ENCODE measurements around the gene AUTS2. TPM values are rescaled to one million over a fixed set of nuclear protein-coding genes. Genes with fewer than 3 reads are reported as not detected.
"Not testable (repeated sequence)": the region's sequence is repeated elsewhere in the genome, so short reads cannot be mapped to it uniquely, and the experiment has no call there.

The AUTS2 gene
- total RNA-seq, 2 donors from 2014 or later, result 0.53 to 2.2 TPM

GRCh38 chr7:70589010-70589409, 990.7 kb downstream of the AUTS2 start:
- DNase-seq (ENCODE audit: low spot score in 2 of 2) (no peak), ATAC-seq (no peak)
- H3K36me3 Mint-ChIP-seq, result no peaks in the 10 kb centered on the region
- H3K9me3 Mint-ChIP-seq, result peaks cover 0 to 3% of the 10 kb centered on the region in 2 donors
- no peak overlapping the region for H3K27ac Mint-ChIP-seq

GRCh38 chr7:70589590-70589989, 991.3 kb downstream of the AUTS2 start:
- ATAC-seq (no peak), DNase-seq (ENCODE audit: low spot score in 2 of 2) (no peak)
- H3K9me3 Mint-ChIP-seq, result peaks cover 0 to 3% of the 10 kb centered on the region in 2 donors
- H3K27ac Mint-ChIP-seq, result no peak overlapping the region
- peaks cover 0 to 4% of the 10 kb centered on the region in 2 donors for H3K36me3 Mint-ChIP-seq

GRCh38 chr7:70590126-70590854, 992.0 kb downstream of the AUTS2 start:
- DNase-seq (ENCODE audit: low spot score in 2 of 2) (no peak), ATAC-seq (no peak)
- peaks cover 0 to 5% of the 10 kb centered on the region in 2 donors for H3K36me3 Mint-ChIP-seq
- H3K9me3 Mint-ChIP-seq, result peaks cover 0 to 3% of the 10 kb centered on the region in 2 donors
- H3K27ac Mint-ChIP-seq, result no peak overlapping the region

GRCh38 chr7:70591643-70592042, 993.4 kb downstream of the AUTS2 start:
- ATAC-seq (no peak), DNase-seq (ENCODE audit: low spot score in 2 of 2) (no peak)
- H3K27ac Mint-ChIP-seq, result no peak overlapping the region
- peaks cover 0 to 5% of the 10 kb centered on the region in 2 donors for H3K36me3 Mint-ChIP-seq
- peaks cover 0 to 3% of the 10 kb centered on the region in 2 donors for H3K9me3 Mint-ChIP-seq

GRCh38 chr7:70592171-70592570, 993.9 kb downstream of the AUTS2 start:
- DNase-seq (ENCODE audit: low spot score in 2 of 2), result no peak
- H3K36me3 Mint-ChIP-seq, result peaks cover 0 to 5% of the 10 kb centered on the region in 2 donors
- H3K27ac Mint-ChIP-seq, result no peak overlapping the region
- ATAC-seq, result no peak
- no peaks in the 10 kb centered on the region for H3K9me3 Mint-ChIP-seq

GRCh38 chr7:70594170-70594569, 995.9 kb downstream of the AUTS2 start:
- ATAC-seq (no peak), DNase-seq (ENCODE audit: low spot score in 2 of 2) (no peak)
- Mint-ChIP-seq H3K27ac (no peak overlapping the region), H3K36me3 (peaks cover 0 to 6% of the 10 kb centered on the region in 2 donors), H3K9me3 (no peaks in the 10 kb centered on the region)

- H3K36me3 Mint-ChIP-seq; H3K27ac Mint-ChIP-seq; ATAC-seq; H3K9me3 Mint-ChIP-seq; DNase-seq (ENCODE audit: low spot score in 2 of 2): not testable (repeated sequence)
Observed at GRCh38 chr7:70594885-70595284, 996.6 kb downstream of the AUTS2 start.

GRCh38 chr7:70595370-70595754, 997.1 kb downstream of the AUTS2 start:
- ATAC-seq (no peak), DNase-seq (ENCODE audit: low spot score in 2 of 2) (no peak)
- no peak overlapping the region for H3K27ac Mint-ChIP-seq
- peaks cover 0 to 3% of the 10 kb centered on the region in 2 donors for H3K9me3 Mint-ChIP-seq
- peaks cover 0 to 9% of the 10 kb centered on the region in 2 donors for H3K36me3 Mint-ChIP-seq

GRCh38 chr7:70595755-70596597, 997.7 kb downstream of the AUTS2 start:
- ATAC-seq (peak in 1 of 2 donors; percentile 49), DNase-seq (ENCODE audit: low spot score in 2 of 2) (no peak)
- H3K9me3 Mint-ChIP-seq, result peaks cover 5 to 9% of the 10 kb centered on the region in 2 donors
- H3K36me3 Mint-ChIP-seq, result peaks cover 0 to 14% of the 10 kb centered on the region in 2 donors
- no peak overlapping the region for H3K27ac Mint-ChIP-seq

GRCh38 chr7:70596598-70596913, 998.3 kb downstream of the AUTS2 start:
- H3K36me3 Mint-ChIP-seq, result peaks cover 0 to 19% of the 10 kb centered on the region in 2 donors
- no peak overlapping the region for H3K27ac Mint-ChIP-seq
- peaks cover 9 to 15% of the 10 kb centered on the region in 2 donors for H3K9me3 Mint-ChIP-seq
- DNase-seq (ENCODE audit: low spot score in 2 of 2), result no peak
- no peak for ATAC-seq

- peaks cover 0 to 19% of the 10 kb centered on the region in 2 donors for H3K36me3 Mint-ChIP-seq
Observed at GRCh38 chr7:70597066-70597465, 998.8 kb downstream of the AUTS2 start.

GRCh38 chr7:70598976-70599375, 1000.7 kb downstream of the AUTS2 start:
- ATAC-seq (no peak), DNase-seq (ENCODE audit: low spot score in 2 of 2) (no peak)
- peaks cover 0 to 19% of the 10 kb centered on the region in 2 donors for H3K36me3 Mint-ChIP-seq
- H3K27ac Mint-ChIP-seq, result no peak overlapping the region
- H3K9me3 Mint-ChIP-seq, result peaks cover 10 to 19% of the 10 kb centered on the region in 2 donors

More at GRCh38 chr7:70597066-70597465, 998.8 kb downstream of the AUTS2 start:
- peaks cover 10 to 16% of the 10 kb centered on the region in 2 donors for H3K9me3 Mint-ChIP-seq
- H3K27ac Mint-ChIP-seq, result no peak overlapping the region
- ATAC-seq (no peak), DNase-seq (ENCODE audit: low spot score in 2 of 2) (no peak)

GRCh38 chr7:70599446-70600190, 1001.3 kb downstream of the AUTS2 start:
- peaks cover 10 to 19% of the 10 kb centered on the region in 2 donors for H3K9me3 Mint-ChIP-seq
- DNase-seq (ENCODE audit: low spot score in 2 of 2) (no peak), ATAC-seq (no peak)
- no peak overlapping the region for H3K27ac Mint-ChIP-seq
- peaks cover 0 to 14% of the 10 kb centered on the region in 2 donors for H3K36me3 Mint-ChIP-seq

GRCh38 chr7:70600993-70601392, 1002.7 kb downstream of the AUTS2 start:
- ATAC-seq, result no peak
- DNase-seq (ENCODE audit: low spot score in 2 of 2), result no peak
- H3K36me3 Mint-ChIP-seq, result peaks cover 0 to 14% of the 10 kb centered on the region in 2 donors
- peaks cover 10 to 26% of the 10 kb centered on the region in 2 donors for H3K9me3 Mint-ChIP-seq
- H3K27ac Mint-ChIP-seq, result no peak overlapping the region

GRCh38 chr7:70602117-70602516, 1003.8 kb downstream of the AUTS2 start:
- Mint-ChIP-seq H3K27ac (no peak overlapping the region), H3K9me3 (peaks cover 10 to 26% of the 10 kb centered on the region in 2 donors), H3K36me3 (peaks cover 0 to 14% of the 10 kb centered on the region in 2 donors)
- DNase-seq (ENCODE audit: low spot score in 2 of 2) (no peak), ATAC-seq (no peak)

GRCh38 chr7:70607281-70607680, 1009.0 kb downstream of the AUTS2 start:
- Mint-ChIP-seq H3K27ac (no peak overlapping the region), H3K36me3 (no peaks in the 10 kb centered on the region), H3K9me3 (peaks cover 0 to 11% of the 10 kb centered on the region in 2 donors)
- DNase-seq (ENCODE audit: low spot score in 2 of 2) (no peak), ATAC-seq (no peak)

GRCh38 chr7:70607759-70608158, 1009.5 kb downstream of the AUTS2 start:
- no peak overlapping the region for H3K27ac Mint-ChIP-seq
- no peaks in the 10 kb centered on the region for H3K36me3 Mint-ChIP-seq
- H3K9me3 Mint-ChIP-seq, result peaks cover 0 to 11% of the 10 kb centered on the region in 2 donors
- ATAC-seq (no peak), DNase-seq (ENCODE audit: low spot score in 2 of 2) (no peak)

Measured in activated naive CD4-positive, alpha-beta T cell treated with anti-CD3 and anti-CD28 coated beads, Interleukin-2, amount 50 U/mL, for 72 hours (primary cell).